OCI-LY1 (cell line): Measurements from ENCODE around the gene B3GALT5.

ENCODE experiments used
- H2AFZ ChIP-seq: fragments of 200-600 bp; sonication (generic), shearing (Covaris generic); 2 replicates; pipeline ENCODE4 v1.6.0; 2014; ENCODE audit warnings: antibody characterized with exemption, mild to moderate bottlenecking, low read length
- H3F3A ChIP-seq: fragments of 200-600 bp; sonication (generic), shearing (Covaris generic); 2 replicates; pipeline ENCODE4 v1.6.0; 2014; ENCODE audit warnings: mild to moderate bottlenecking, antibody characterized with exemption, low read length, moderate library complexity; ENCODE audit not compliant: insufficient read depth
- H3K27ac ChIP-seq: fragments of 200-600 bp; sonication (generic); 2 replicates; pipeline ENCODE4 v1.5.1; 2014; ENCODE audit warnings: low read length, mixed run types, mild to moderate bottlenecking, low read depth; ENCODE audit not compliant: poor library complexity, severe bottlenecking
- H3K27me3 ChIP-seq: fragments of 200-600 bp; sonication (generic); 2 replicates; pipeline ENCODE4 v1.6.0; 2014; ENCODE audit warnings: antibody characterized with exemption, mild to moderate bottlenecking, low read length, moderate library complexity; ENCODE audit not compliant: insufficient read depth
- H3K36me3 ChIP-seq: fragments of 200-600 bp; sonication (generic); 2 replicates; pipeline ENCODE4 v1.6.1; 2014; ENCODE audit warnings: mild to moderate bottlenecking, antibody characterized with exemption, low read length, moderate library complexity, mixed read lengths; ENCODE audit not compliant: insufficient read depth
- H3K4me1 ChIP-seq: fragments of 200-600 bp; sonication (generic); 2 replicates; pipeline ENCODE4 v1.5.1; 2014; ENCODE audit warnings: mild to moderate bottlenecking, low read length, moderate library complexity; ENCODE audit not compliant: insufficient read depth, severe bottlenecking
- H3K4me2 ChIP-seq: fragments of 200-600 bp; sonication (generic), shearing (Covaris generic); 2 replicates; pipeline ENCODE4 v1.6.1; 2014; ENCODE audit warnings: low read length
- H3K4me3 ChIP-seq: fragments of 200-600 bp; sonication (generic); 2 replicates; pipeline ENCODE4 v1.5.1; 2014; ENCODE audit warnings: low read length, low read depth, mild to moderate bottlenecking, mixed read lengths; ENCODE audit not compliant: poor library complexity, severe bottlenecking
- H3K79me2 ChIP-seq: fragments of 200-600 bp; shearing (Covaris generic); 2 replicates; pipeline ENCODE4 v1.6.1; 2016; ENCODE audit warnings: mixed run types, low read length, mixed read lengths; ENCODE audit not compliant: insufficient read depth
- H3K9ac ChIP-seq: fragments of 200-600 bp; sonication (generic), shearing (Covaris generic); 2 replicates; pipeline ENCODE4 v1.6.1; 2014; ENCODE audit warnings: mild to moderate bottlenecking, low read length, mixed read lengths
- H3K9me2 ChIP-seq: fragments of 200-600 bp; sonication (generic), shearing (Covaris generic); 2 replicates; pipeline ENCODE4 v1.6.1; 2014; ENCODE audit warnings: low read depth, mild to moderate bottlenecking, low read length, mixed read lengths
- H3K9me3 ChIP-seq: fragments of 200-600 bp; shearing (Covaris generic); 2 replicates; pipeline ENCODE4 v1.6.1; 2014; ENCODE audit warnings: low read length, mixed read lengths
- H4K20me1 ChIP-seq: fragments of 200-600 bp; sonication (generic), shearing (Covaris generic); 2 replicates; pipeline ENCODE4 v1.6.0; 2016; ENCODE audit warnings: mild to moderate bottlenecking, low read length; ENCODE audit not compliant: insufficient read depth
- EZH2 ChIP-seq: fragments of 200-600 bp; sonication (generic), shearing (Covaris generic); IDR thresholded peaks from 2 replicates; pipeline ENCODE4 v1.8.0; 2017; ENCODE audit warnings: borderline replicate concordance, mixed run types, mild to moderate bottlenecking, antibody characterized with exemption, low read length, moderate library complexity, mixed read lengths
- TF ChIP-seq, protein P1 (sequence below): fragments of 200-600 bp; sonication (generic), shearing (Covaris generic); IDR thresholded peaks from 2 replicates; pipeline ENCODE4 v1.5.1; 2017; ENCODE audit warnings: mild to moderate bottlenecking, antibody characterized with exemption, low read length, moderate library complexity, mixed read lengths

The B3GALT5 gene

DNA sequence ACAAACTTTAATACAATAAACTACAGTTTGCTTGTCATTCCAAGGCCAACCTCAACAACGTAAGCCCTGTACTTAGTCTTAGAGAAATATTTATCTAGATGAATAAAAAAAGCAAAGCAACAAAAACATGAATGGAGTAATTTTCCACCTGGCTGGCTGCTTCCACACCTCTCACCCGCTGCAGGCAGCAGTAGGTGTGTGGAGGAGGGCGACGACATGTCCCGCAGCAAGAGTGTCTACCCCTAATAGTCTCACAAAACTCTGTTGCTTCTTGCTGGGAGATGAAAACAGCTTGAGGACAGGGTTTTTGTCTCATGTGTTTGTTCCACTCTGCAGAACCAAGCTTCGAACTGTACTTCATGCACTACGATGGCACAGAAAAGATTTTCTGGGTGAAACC is 83.5 kb downstream of the B3GALT5 start:
- Histone ChIP-seq H3K9me2 (no peaks in the 10 kb centered on the region), H3K36me3 (no peaks in the 10 kb centered on the region), H4K20me1 (no peaks in the 10 kb centered on the region), H3K27me3 (no peaks in the 10 kb centered on the region), H3K79me2 (no peaks in the 10 kb centered on the region), H3F3A (no peaks in the 10 kb centered on the region), H3K9ac (no peak overlapping the region), H2AFZ (no peak overlapping the region), H3K4me1 (no peaks in the 10 kb centered on the region), H3K4me2 (no peak overlapping the region), H3K27ac (no peak overlapping the region), H3K9me3 (no peaks in the 10 kb centered on the region), H3K4me3 (no peak overlapping the region)
- TF ChIP-seq EZH2 = no peak
- TF ChIP-seq, protein P1, sequence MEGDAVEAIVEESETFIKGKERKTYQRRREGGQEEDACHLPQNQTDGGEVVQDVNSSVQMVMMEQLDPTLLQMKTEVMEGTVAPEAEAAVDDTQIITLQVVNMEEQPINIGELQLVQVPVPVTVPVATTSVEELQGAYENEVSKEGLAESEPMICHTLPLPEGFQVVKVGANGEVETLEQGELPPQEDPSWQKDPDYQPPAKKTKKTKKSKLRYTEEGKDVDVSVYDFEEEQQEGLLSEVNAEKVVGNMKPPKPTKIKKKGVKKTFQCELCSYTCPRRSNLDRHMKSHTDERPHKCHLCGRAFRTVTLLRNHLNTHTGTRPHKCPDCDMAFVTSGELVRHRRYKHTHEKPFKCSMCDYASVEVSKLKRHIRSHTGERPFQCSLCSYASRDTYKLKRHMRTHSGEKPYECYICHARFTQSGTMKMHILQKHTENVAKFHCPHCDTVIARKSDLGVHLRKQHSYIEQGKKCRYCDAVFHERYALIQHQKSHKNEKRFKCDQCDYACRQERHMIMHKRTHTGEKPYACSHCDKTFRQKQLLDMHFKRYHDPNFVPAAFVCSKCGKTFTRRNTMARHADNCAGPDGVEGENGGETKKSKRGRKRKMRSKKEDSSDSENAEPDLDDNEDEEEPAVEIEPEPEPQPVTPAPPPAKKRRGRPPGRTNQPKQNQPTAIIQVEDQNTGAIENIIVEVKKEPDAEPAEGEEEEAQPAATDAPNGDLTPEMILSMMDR = no peak

DNA sequence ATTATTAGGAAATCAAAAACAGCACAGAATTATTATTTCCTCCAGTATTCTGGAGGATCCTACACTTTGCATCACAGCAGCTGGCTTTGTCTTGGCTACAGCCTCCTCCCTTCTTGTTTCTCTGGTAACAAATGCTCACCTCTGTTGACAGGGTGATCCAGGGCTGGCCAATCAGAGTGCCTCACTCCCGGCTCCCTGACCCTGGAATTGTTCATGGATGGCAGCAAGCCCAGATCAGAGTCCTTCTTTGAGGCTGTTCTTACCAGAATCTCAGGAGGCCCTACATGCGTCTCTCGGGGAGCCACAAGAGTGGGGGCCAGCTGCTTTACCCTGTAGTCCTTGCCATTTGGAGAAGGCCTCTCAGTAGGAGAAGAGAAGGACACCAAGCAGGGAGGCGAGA is 83.9 kb downstream of the B3GALT5 start:
- no peaks in the 10 kb centered on the region for H3K36me3 ChIP-seq
- no peak overlapping the region for H2AFZ ChIP-seq

DNA sequence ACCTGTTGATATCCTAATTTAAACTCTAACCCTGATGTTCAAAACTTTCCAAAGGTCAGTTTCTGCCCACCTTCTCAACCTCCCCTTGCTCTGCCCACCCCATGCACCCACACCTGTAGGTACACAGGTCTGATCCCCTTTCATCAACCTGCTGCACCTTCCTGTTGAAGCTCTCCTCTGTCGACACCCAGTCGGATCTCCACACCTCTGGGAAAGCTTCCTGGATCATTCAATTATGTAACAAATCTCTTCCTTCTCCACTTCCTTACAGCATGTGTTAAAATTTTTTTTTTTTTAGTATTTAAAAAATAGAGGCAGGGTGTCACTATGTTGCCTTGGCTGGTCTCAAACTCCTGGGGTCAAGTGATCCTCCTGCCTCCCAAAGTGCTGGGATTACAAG is 87.6 kb downstream of the B3GALT5 start:
- TF ChIP-seq, protein P1 = no peak
- H3F3A ChIP-seq = no peaks in the 10 kb centered on the region

More for the DNA sequence above, 83.9 kb downstream of the B3GALT5 start:
- H3K4me1 ChIP-seq = no peaks in the 10 kb centered on the region
- no peak overlapping the region for H3K4me3 ChIP-seq
- H3K9me2 ChIP-seq = no peaks in the 10 kb centered on the region
- H3K9me3 ChIP-seq = no peaks in the 10 kb centered on the region
- no peak overlapping the region for H3K4me2 ChIP-seq
- no peaks in the 10 kb centered on the region for H3F3A ChIP-seq
- H3K79me2 ChIP-seq = no peaks in the 10 kb centered on the region
- no peak overlapping the region for H3K9ac ChIP-seq
- no peaks in the 10 kb centered on the region for H4K20me1 ChIP-seq
- no peak overlapping the region for H3K27ac ChIP-seq
- TF ChIP-seq, protein P1 = no peak
- no peak for TF ChIP-seq EZH2
- no peaks in the 10 kb centered on the region for H3K27me3 ChIP-seq

More for the DNA sequence above, 87.6 kb downstream of the B3GALT5 start:
- Histone ChIP-seq H4K20me1 (no peaks in the 10 kb centered on the region), H3K9me3 (no peaks in the 10 kb centered on the region), H3K36me3 (no peaks in the 10 kb centered on the region), H3K4me2 (no peak overlapping the region), H3K4me3 (no peak overlapping the region), H3K27me3 (no peaks in the 10 kb centered on the region; the same call in 1 of the 2 replicates), H2AFZ (no peak overlapping the region), H3K9me2 (no peaks in the 10 kb centered on the region), H3K4me1 (no peaks in the 10 kb centered on the region), H3K9ac (no peak overlapping the region), H3K27ac (no peak overlapping the region), H3K79me2 (no peaks in the 10 kb centered on the region)
